HG03521 (cell line): ENCODE results near the gene SYNE1.
"Not testable (repeated sequence)": the region's sequence is repeated elsewhere in the genome, so short reads cannot be mapped to it uniquely, and the experiment has no call there.

Source experiments
- ATAC-seq: cut with Tn5 transposase; IDR thresholded peaks from one replicate; pipeline ENCODE4 v1.9.1; 2021; ENCODE audit warnings: mild to moderate bottlenecking, moderate library complexity; ENCODE audit not compliant: unreplicated experiment

Gene SYNE1

GRCh38 chr6:152428126-152428525, 209.0 kb downstream of the SYNE1 start:
- ATAC-seq: no peak

GRCh38 chr6:152426276-152426675, 210.9 kb downstream of the SYNE1 start:
- ATAC-seq: no peak

GRCh38 chr6:152423216-152424103, 213.7 kb downstream of the SYNE1 start:
- peak; percentile 53 for ATAC-seq

GRCh38 chr6:152421496-152421895, 215.7 kb downstream of the SYNE1 start:
- not testable (repeated sequence) for ATAC-seq

GRCh38 chr6:152420696-152421095, 216.5 kb downstream of the SYNE1 start:
- no peak for ATAC-seq

- ATAC-seq: no peak
These were observed 218.6 kb downstream of the SYNE1 start for GRCh38 chr6:152418551-152418950.

GRCh38 chr6:152416652-152417051, 220.5 kb downstream of the SYNE1 start:
- ATAC-seq: no peak

GRCh38 chr6:152404936-152405595, 232.1 kb downstream of the SYNE1 start:
- ATAC-seq: no peak

GRCh38 chr6:152404086-152404857, 232.9 kb downstream of the SYNE1 start:
- ATAC-seq: peak; percentile 64

GRCh38 chr6:152402791-152403190, 234.4 kb downstream of the SYNE1 start:
- ATAC-seq: no peak

- ATAC-seq: no peak
These were observed 235.2 kb downstream of the SYNE1 start for GRCh38 chr6:152401978-152402377.

GRCh38 chr6:152399399-152399798, 237.8 kb downstream of the SYNE1 start:
- no peak for ATAC-seq

GRCh38 chr6:152398993-152399392, 238.2 kb downstream of the SYNE1 start:
- ATAC-seq: no peak

- no peak for ATAC-seq
These were observed 238.8 kb downstream of the SYNE1 start for GRCh38 chr6:152398316-152398715.

- ATAC-seq: no peak
These were observed 242.9 kb downstream of the SYNE1 start for GRCh38 chr6:152394303-152394702.

- ATAC-seq: no peak
These were observed 245.8 kb downstream of the SYNE1 start for GRCh38 chr6:152391179-152391880.

- ATAC-seq: no peak
These were observed 250.1 kb downstream of the SYNE1 start for GRCh38 chr6:152387091-152387490.

- no peak for ATAC-seq
These were observed 251.0 kb downstream of the SYNE1 start for GRCh38 chr6:152386131-152386530.

GRCh38 chr6:152380993-152381898, 255.9 kb downstream of the SYNE1 start:
- ATAC-seq: no peak

GRCh38 chr6:152380351-152380767, 256.8 kb downstream of the SYNE1 start:
- no peak for ATAC-seq
